Subcutaneous preadipocyte (primary cell): Measurements from ENCODE around the gene SCIMP. TPM values are rescaled to one million over a fixed set of nuclear protein-coding genes. Genes with fewer than 3 reads are reported as not detected.

Experiments used
- total RNA-seq: library from RNA; depleted of rRNA; stranded (reverse); fragments of >200 nt; gene quantifications from 2 replicates; pipeline ENCODE4 v1.2.3, GENCODE V29; 2012

The SCIMP gene
- not detected in 2 replicates for total RNA-seq

GRCh38 chr17:5234645-5235576 is at the start of gene SCIMP:
TSS of gene SCIMP (minus strand) at chr17:5234860. CDS start at chr17:5234755, 105 bp downstream.

GRCh38 chr17:5281814-5282641 is 47.4 kb upstream of the SCIMP start, which contains the start of gene RABEP1:
TSS of gene RABEP1 (plus strand) at chr17:5282284. CDS start at chr17:5282487, 203 bp downstream.

GRCh38 chr17:5191541-5192417 is 42.9 kb downstream of the SCIMP start, which contains the start of gene ZNF594:
TSS of gene ZNF594 (minus strand) at chr17:5191868. CDS start at chr17:5184256, 7,612 bp downstream.

Other genes with a start within 250 kb of the SCIMP start
- 10.3 and 20.3 TPM in 2 replicates for gene CAMTA2, start 247.2 kb downstream of the SCIMP start, total RNA-seq
- gene INCA1, start 237.3 kb downstream of the SCIMP start, total RNA-seq: 0.37 TPM in 1 of 2 replicates, not detected in the other
- gene KIF1C, start 236.9 kb downstream of the SCIMP start, total RNA-seq: 38.6 and 50.8 TPM in 2 replicates
- gene SLC52A1, start 199.4 kb downstream of the SCIMP start, total RNA-seq: under 0.01 TPM in 1 of 2 replicates, not detected in the other
- gene ZFP3, start 156.4 kb downstream of the SCIMP start, total RNA-seq: 1.5 and 2.0 TPM in 2 replicates
- gene ZNF232, start 123.0 kb downstream of the SCIMP start, total RNA-seq: 7.2 and 7.3 TPM in 2 replicates
- not detected in 2 replicates for gene USP6, start 118.8 kb downstream of the SCIMP start, total RNA-seq
- 5.1 and 6.6 TPM in 2 replicates for gene ZNF594, start 43.0 kb downstream of the SCIMP start, total RNA-seq
- 34.2 and 45.7 TPM in 2 replicates for gene RABEP1, start 47.4 kb upstream of the SCIMP start, total RNA-seq
- gene NUP88, start 184.8 kb upstream of the SCIMP start, total RNA-seq: 65.0 and 112 TPM in 2 replicates
- 17.3 and 25.8 TPM in 2 replicates for gene RPAIN, start 185.3 kb upstream of the SCIMP start, total RNA-seq
- gene C1QBP, start 204.3 kb upstream of the SCIMP start, total RNA-seq: 291 and 302 TPM in 2 replicates
- gene DHX33, start 234.1 kb upstream of the SCIMP start, total RNA-seq: 15.8 and 23.5 TPM in 2 replicates